Raji (cell line): ENCODE measurements around the gene BPIFA3.

Experiments
- POLR2A ChIP-seq: IDR thresholded peaks from 2 replicates; pipeline ENCODE4 v1.6.1; 2011; ENCODE audit warnings: low read depth, low read length, control low read depth; ENCODE audit not compliant: insufficient read depth

Gene BPIFA3

GRCh38 chr20:33239979-33240736 is 23.0 kb downstream of the BPIFA3 start:
- no peak for TF ChIP-seq POLR2A

- no peak for TF ChIP-seq POLR2A
Observed at GRCh38 chr20:33240923-33241322, 23.8 kb downstream of the BPIFA3 start.

GRCh38 chr20:33242319-33243100 is 25.4 kb downstream of the BPIFA3 start:
- no peak for TF ChIP-seq POLR2A

- TF ChIP-seq POLR2A = no peak
Observed at GRCh38 chr20:33246077-33246476, 28.9 kb downstream of the BPIFA3 start.

GRCh38 chr20:33249456-33249855 is 32.3 kb downstream of the BPIFA3 start:
- TF ChIP-seq POLR2A = no peak

GRCh38 chr20:33250666-33251065 is 33.5 kb downstream of the BPIFA3 start:
- no peak for TF ChIP-seq POLR2A

- TF ChIP-seq POLR2A = no peak
Observed at GRCh38 chr20:33251496-33251895, 34.3 kb downstream of the BPIFA3 start.

GRCh38 chr20:33252460-33252859 is 35.3 kb downstream of the BPIFA3 start:
- no peak for TF ChIP-seq POLR2A

- no peak for TF ChIP-seq POLR2A
Observed at GRCh38 chr20:33255005-33255404, 37.9 kb downstream of the BPIFA3 start.

- TF ChIP-seq POLR2A = no peak
Observed at GRCh38 chr20:33257237-33257636, 40.1 kb downstream of the BPIFA3 start.

GRCh38 chr20:33259371-33259770 is 42.2 kb downstream of the BPIFA3 start:
- no peak for TF ChIP-seq POLR2A

- no peak for TF ChIP-seq POLR2A
Observed at GRCh38 chr20:33261465-33261864, 44.3 kb downstream of the BPIFA3 start.

- no peak for TF ChIP-seq POLR2A
Observed at GRCh38 chr20:33262658-33263065, 45.5 kb downstream of the BPIFA3 start.

- no peak for TF ChIP-seq POLR2A
Observed at GRCh38 chr20:33263784-33264183, 46.6 kb downstream of the BPIFA3 start.

GRCh38 chr20:33267701-33268100 is 50.5 kb downstream of the BPIFA3 start:
- TF ChIP-seq POLR2A = no peak

- no peak for TF ChIP-seq POLR2A
Observed at GRCh38 chr20:33272155-33272873, 55.2 kb downstream of the BPIFA3 start.

- TF ChIP-seq POLR2A = no peak
Observed at GRCh38 chr20:33273117-33273851, 56.1 kb downstream of the BPIFA3 start.
